AG10803 (cell line): ENCODE measurements around the gene CD96.
"Not testable (repeated sequence)": the region's sequence is repeated elsewhere in the genome, so short reads cannot be mapped to it uniquely, and the experiment has no call there.

ENCODE experiments used
- DNase-seq: peaks from one replicate; pipeline ENCODE4 v3.0.0; 2010; ENCODE audit warnings: low read depth
- H3K4me3 ChIP-seq: 2 replicates; pipeline ENCODE4 v1.5.1; 2011; ENCODE audit warnings: mild to moderate bottlenecking, low read length, control low read depth
- TF ChIP-seq, protein P1 (sequence below): conservative IDR thresholded peaks from 2 replicates; pipeline ENCODE4 v1.5.1; 2011; ENCODE audit warnings: mild to moderate bottlenecking, low read length, control low read depth, inconsistent platforms

CD96 gene

DNA sequence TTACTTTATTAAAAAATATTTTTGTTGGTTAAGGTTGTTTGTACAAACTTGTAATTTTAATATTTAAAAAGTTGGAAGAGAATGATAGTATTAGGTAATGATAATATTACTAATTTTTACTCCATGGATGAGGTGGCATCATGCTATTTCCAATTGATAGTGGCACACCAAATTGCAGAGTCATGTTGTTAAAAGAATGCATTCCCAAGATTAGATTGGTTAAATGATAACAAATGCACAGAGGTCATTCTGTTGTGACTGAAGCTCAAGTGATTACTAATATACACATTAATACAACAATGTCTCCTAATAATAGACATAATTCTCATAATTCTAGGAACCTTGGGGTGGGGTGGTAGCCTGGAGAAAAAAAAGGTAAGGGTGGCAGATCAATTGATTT lies 126.3 kb downstream of the CD96 start:
- H3K4me3 ChIP-seq = no peak overlapping the region
- TF ChIP-seq, protein P1, sequence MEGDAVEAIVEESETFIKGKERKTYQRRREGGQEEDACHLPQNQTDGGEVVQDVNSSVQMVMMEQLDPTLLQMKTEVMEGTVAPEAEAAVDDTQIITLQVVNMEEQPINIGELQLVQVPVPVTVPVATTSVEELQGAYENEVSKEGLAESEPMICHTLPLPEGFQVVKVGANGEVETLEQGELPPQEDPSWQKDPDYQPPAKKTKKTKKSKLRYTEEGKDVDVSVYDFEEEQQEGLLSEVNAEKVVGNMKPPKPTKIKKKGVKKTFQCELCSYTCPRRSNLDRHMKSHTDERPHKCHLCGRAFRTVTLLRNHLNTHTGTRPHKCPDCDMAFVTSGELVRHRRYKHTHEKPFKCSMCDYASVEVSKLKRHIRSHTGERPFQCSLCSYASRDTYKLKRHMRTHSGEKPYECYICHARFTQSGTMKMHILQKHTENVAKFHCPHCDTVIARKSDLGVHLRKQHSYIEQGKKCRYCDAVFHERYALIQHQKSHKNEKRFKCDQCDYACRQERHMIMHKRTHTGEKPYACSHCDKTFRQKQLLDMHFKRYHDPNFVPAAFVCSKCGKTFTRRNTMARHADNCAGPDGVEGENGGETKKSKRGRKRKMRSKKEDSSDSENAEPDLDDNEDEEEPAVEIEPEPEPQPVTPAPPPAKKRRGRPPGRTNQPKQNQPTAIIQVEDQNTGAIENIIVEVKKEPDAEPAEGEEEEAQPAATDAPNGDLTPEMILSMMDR = no peak
- no peak for DNase-seq

DNA sequence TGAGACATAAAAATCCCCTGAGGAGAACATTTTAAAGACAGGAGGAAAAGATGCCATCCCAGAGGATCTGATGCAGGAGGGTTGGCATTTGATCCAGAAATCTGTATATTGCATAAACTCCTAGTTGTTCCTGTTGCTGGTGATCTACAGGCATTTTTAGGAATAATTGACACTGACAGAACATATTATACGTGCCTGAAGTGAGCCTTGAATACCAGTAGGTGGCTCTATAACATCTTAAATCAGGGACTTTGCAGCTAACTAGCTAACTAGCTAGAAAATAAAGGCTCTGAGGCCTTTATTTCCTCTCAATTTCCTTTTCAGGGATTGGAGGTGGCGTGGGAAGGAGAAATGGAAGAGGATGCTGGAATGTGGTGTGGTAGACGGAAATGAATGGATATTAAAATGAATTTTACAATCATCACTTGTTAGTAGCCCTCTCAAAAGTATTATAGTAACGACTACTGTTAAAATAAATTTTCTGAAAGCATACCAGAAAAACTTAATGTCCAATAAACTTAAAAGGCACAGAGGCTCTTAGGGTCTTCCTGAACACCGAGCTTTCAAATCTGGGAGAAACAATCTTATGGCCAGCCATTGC lies 127.0 kb downstream of the CD96 start:
- TF ChIP-seq, protein P1 = peak; percentile 91
- no peak overlapping the region for H3K4me3 ChIP-seq
- peak; percentile 73 for DNase-seq

DNA sequence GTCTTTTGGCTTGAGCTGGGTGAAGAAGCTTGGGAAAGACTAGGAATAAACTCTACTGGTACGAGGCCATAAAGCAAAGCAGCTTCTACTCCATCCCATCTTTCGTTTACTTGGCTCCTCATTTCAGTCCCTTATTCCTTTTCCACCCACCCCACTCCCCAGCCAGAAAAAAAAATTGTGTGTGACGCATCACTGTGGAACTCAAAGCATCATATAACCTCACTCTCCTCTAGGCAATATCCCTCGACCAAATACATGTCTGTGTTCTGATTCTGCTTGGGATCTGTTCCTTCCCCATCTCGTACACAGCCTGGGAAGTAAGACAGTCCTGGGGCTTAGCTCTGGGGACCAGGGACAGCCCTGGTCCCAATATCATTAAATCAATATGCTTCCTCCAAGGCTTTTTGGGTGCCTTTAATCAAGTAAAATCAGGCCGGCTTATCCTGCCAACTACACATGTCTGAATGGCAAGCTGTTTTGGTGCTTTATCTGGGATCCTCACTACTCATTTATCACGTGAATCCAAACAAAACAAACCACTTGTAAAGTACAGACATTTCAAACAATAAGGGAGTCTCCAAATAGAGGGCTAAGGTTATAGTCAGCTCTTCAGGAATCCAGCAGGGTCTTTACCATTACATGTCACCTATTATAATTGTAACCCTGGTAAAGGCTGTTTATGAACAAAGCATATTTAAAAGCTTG lies 128.1 kb downstream of the CD96 start:
- peak; percentile 36 for DNase-seq
- TF ChIP-seq, protein P1 = no peak
- H3K4me3 ChIP-seq = no peak overlapping the region

DNA sequence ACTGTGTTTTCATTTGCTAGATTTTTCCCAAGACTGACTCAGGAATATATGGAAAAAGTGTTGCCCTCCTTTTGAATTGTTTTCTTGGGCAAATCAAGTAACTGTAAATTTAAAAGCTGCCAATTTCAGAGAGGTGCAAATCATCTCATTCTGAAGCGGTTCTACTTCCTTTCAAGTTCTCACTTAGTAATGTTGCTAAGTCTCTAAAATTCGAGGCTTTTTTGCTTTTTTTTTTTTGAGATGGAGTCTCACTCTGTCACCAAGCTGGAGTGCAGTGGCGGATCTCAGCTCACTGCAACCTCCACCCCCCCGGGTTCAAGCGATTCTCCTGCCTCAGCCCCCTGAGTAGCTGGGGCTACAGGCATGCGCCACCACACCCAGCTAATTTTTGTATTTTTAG lies 130.5 kb downstream of the CD96 start:
- H3K4me3 ChIP-seq, DNase-seq: not testable (repeated sequence)

DNA sequence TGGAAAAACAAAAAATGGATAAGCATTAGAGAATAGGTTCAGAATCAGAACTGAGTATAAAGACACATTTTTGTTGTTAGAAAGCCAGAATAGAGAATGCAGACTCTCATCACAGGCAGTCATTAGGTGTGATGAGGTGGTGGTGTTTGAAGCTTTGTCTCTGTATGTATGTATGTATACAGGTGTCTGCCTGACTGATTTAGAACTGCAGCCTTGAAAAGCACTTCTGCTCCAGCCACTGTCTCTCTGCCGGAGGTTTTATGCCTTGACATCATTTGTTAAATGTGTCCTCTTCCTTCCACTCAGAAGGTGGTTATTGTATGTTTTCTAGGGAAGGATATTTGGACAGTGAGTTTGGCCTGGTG lies 133.8 kb downstream of the CD96 start:
- no peak overlapping the region for H3K4me3 ChIP-seq
- no peak for DNase-seq
- TF ChIP-seq, protein P1 = no peak

DNA sequence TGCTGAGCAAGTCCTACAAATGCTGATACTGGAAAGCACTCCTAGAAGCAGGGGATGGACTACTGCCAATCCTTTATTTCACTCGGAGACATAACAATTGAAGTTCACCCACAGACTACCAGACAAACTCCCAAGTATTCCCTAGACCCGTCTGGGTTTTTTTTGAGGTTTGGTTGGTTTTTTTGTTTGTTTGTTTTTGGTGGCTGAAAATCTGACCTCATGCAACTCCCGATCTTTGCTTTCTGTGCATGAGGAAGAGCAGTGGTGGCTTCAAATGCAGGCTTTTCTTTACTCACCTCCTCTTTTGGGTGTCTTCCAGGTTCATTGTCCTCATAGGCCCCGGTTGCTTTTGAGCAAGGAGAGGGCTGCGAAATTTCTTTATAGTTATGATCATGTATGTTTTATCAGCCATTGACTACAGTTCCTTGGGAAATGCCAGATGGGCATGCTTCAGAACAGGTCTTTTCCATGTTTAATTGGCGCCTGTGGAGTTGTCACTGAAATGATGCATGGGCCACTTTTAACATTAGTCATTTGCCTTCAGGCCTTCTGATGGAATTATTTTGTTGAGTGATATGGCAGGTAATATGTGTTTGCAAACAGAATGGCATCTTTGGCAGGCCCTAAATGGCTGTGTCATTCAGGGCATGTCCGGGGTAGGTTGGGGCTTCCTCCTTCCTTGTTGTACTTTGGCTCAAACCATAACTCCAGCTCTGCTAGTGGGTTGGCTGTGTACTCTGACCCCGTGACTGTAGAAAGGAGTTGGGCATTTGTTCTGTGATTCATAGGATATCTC lies 134.4 kb downstream of the CD96 start:
- peak; percentile 28 for DNase-seq
- TF ChIP-seq, protein P1 = no peak
- H3K4me3 ChIP-seq = no peak overlapping the region

DNA sequence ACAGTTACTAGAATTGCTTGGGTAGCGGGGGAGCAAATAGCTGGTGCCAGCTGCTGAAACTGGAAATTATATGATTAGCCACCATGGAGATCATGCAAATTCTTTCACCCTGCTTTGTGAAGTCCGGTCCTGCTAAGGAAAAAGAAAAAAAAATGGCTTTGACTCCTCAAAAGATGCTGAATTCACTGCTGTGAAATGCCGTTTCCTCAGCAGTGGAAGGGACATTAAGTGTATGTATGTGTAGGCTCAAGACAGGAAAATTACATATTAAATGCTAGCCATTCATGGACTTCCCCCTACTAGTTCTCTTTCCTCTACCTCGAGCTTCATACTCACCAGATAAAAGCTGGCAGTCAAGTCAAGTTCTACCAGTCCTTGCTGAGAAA lies 135.0 kb downstream of the CD96 start:
- TF ChIP-seq, protein P1 = no peak
- no peak overlapping the region for H3K4me3 ChIP-seq

More for the DNA sequence above, 135.0 kb downstream of the CD96 start:
- DNase-seq = no peak
